Kidney glomerular epithelial cell (primary cell): ENCODE results near the gene VWA8.

Experiments
- DNase-seq: peaks from one replicate; lab custom pipeline; 2025; lab: John Stamatoyannopoulos, UW

The VWA8 gene

DNA sequence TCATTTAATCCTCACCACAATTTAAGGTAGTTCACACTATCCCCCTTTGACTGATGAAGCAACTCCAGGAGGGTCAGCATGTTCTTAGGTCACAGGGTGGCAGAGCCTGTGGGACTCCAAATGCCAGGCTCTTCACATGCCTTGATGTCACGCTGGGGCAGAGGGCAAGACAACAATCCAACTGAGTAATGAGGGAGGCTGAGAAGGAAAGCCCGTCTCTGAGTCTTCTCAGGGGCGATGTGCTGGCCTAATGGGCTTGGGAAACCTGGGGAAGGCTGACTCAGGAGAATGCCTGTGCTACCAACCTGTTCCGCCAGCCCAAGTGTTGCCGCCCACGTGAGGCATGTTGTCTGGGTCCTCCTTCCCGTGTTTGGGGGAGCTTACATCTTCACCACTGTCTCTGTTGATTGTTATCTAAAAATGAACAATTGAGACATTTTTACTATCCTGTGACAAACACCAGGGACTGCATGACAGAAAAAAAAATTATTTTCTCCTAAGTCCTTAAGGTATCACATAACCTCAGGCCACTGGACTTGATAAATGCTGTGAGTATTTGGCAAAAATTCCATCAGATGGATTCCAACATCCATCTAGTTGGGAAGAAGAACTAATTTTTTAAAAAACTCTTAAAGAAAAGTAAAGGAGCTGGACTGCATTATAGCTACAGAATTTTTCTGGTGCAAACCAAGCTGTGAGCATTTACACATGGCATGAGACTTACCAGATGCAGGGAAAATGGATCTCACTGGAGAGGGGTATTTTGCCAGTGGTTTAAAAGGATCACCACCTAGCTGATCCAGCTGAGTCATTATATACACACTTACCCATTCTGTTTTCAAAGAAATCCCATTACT is 346.0 kb downstream of the VWA8 start:
- no peak for DNase-seq

GRCh38 chr13:41613984-41614661 is 346.8 kb downstream of the VWA8 start:
- DNase-seq = no peak

DNA sequence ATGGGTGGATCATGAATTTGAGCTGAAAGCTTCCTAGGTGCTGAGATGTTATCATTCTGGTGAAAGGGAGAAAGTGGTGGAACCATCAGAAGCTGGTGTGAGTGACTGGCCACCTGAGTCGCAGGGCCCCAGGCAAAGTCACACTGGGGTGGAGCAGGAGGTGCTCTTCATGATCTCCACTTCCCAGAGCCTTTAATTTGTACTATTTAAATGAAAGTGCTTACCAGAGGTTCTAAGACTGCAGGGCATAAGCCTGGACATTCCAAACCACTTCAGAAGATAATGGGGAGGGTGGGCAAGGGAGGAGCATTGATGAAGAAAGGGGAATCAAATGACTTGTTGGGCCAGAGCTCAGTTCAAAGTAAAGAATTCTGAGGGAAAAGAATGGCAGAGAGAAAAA is 347.4 kb downstream of the VWA8 start:
- no peak for DNase-seq

GRCh38 chr13:41611385-41611784 is 349.5 kb downstream of the VWA8 start:
- DNase-seq = no peak

- DNase-seq = no peak
Measured at GRCh38 chr13:41610404-41610803, 350.5 kb downstream of the VWA8 start.

- no peak for DNase-seq
Measured at GRCh38 chr13:41609828-41610227, 351.1 kb downstream of the VWA8 start.

DNA sequence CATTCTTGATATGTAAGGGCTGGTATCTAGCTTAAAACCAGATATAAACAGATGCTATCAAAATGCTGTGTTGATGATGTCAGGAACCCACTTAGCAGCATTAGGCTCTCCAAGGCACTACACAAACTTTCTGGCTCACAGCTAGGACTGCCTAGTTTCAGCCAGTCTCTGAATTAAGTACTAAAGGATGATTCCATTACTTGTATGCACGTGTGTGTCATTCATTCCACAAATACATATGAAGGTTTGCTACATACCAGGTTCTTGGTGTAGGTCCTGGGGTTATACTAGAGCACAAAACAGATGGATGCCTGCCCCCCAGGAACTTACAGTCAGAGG is 352.1 kb downstream of the VWA8 start:
- no peak for DNase-seq

- no peak for DNase-seq
Measured at GRCh38 chr13:41608111-41608838, 352.6 kb downstream of the VWA8 start.

DNA sequence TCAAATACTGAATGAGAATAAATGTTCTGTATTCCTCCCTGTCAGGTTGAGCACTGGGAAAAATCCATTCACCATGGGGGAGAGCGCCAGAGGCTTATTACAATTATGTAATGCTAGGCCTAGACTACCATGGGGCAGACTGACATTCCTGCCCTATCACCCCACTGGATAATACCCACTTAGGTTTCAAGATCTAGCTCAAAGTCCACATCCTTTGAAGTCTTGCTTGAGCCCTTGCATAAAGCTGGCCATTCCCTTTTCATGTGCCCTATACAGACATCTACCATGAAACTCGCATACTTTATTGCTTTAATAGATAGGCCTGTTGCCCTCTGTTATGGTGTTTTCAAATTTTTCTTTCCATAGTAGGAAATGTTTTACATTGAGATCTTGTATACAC is 354.3 kb downstream of the VWA8 start:
- DNase-seq = no peak

DNA sequence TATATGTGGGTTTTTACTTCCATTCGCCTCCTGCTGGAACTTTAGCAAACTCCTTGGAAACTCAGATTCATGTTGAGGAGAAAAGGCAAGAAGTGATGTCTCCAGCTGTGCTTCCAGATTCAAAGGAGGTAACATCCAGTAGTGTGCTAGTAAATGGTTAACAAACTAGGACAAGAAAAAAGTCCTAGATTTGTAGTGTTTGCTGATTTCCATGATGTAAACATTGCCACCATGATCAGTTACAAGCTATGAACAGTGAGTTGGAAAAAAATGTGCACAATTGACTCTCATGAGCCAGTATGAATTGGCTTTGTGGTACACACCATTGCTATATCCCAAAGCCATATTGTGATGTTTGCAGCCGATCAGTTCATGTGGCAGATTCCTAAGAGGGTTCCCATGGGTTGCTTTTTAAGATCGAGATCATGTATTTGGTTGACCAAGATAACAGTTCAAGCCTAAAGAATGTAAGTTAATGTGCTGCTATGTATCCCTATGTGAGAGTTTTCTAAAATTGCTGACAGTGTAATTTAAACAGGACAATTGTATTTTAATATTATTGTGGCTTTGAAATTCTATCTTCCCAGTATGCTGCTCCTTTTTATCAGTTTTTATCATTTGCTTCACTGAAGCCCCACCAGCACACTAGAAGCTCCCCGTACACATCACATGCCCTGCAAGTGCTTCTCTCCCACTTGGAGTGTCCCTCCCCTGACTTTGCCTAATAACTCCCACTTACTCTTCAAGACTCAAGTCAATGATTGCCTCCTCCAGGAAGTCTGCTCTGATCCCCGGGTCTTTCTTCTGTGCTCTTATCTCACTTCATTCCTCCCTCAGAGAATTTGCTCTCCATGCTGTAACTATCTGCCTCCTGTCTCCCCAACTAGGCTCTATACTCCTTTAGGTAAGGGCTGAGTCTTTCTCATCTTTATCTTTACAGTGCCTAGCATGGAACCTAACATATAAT is 355.3 kb downstream of the VWA8 start:
- DNase-seq = no peak

- peak; percentile 76 for DNase-seq
Measured at GRCh38 chr13:41603917-41604316, 357.0 kb downstream of the VWA8 start.

GRCh38 chr13:41601718-41602445 is 359.0 kb downstream of the VWA8 start:
- no peak for DNase-seq

DNA sequence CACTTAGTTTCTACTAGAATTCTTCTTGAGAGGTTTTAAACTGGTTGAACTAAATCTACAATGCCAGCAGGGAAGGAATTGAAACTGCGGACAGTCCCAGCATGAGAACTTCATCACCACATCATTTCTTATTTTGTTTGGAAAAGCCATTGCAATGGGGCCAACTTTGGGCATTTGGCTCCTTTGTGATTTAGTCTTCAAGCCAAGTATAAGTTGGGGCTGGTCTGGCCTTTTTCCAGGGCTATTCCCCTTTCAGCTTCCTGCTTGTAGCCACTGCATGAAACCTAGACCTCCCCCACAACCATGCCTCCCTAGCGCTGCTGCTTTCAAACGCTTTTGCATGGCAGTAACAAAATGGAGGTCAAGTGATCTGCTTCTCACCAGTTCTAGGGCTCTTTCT is 361.3 kb downstream of the VWA8 start:
- DNase-seq = no peak

- no peak for DNase-seq
Measured at GRCh38 chr13:41597348-41598041, 363.4 kb downstream of the VWA8 start.

DNA sequence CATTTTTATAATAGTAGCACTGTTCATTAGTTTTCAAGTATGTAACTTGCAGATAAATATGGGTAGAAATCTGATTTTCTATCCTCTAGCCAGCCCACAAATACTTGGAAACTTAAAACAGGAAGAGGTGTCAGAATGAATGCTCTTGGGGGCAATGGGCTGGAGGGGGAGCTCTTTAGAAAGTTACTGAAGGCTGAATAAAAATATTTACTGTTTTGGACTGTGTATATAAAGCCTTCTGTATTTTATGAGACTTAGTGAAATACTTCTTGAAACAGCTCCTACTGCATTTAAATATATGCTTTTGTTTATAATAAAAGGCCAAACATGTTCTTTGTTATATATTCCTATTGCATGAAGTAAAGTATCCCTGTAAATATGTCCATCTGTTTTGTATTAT is 364.7 kb downstream of the VWA8 start:
- no peak for DNase-seq

- DNase-seq = no peak
Measured at GRCh38 chr13:41595298-41595697, 365.6 kb downstream of the VWA8 start.

GRCh38 chr13:41590643-41591042 is 370.3 kb downstream of the VWA8 start:
- no peak for DNase-seq

- no peak for DNase-seq
Measured at GRCh38 chr13:41590122-41590521, 370.8 kb downstream of the VWA8 start.

- no peak for DNase-seq
Measured at GRCh38 chr13:41589434-41589833, 371.5 kb downstream of the VWA8 start.

DNA sequence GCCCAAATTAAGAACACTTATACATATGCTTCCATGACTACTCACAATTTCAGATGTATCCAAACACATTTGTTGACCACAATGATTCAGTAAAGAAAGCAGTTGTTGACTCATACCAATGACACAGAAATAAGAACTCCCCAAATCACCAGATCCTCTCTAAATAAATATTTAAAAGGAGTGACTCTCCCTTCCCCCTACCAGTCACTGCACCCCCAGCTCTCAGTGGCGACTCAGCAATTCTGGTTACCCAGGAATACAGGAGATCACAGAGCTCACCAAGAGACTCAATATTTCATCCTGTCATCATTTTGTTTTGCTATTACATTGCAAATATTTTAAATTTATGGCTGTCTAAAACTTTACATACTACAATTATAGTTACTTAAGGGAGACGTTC is 372.0 kb downstream of the VWA8 start:
- DNase-seq = peak; percentile 94

DNA sequence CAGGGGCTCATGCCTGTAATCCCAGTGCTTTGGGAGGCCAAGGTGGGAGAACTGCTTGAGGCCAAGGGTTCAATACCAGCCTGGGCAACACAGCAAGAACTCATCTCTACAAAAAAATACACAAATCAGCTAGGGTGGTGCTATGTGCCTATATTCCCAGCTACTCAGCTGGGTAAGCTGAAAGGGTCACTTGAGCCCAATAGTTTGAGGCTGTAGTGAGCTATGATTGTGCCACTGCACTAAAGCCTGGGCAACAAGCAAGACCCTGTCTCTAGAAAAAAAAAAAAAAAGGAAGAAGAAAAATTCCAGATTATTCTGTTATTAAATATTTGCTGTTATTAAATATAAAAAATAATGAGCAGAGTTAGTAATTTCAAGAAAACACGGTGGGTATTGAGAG is 372.5 kb downstream of the VWA8 start:
- DNase-seq = no peak
